K562 (cell line): ENCODE data around the gene SLC1A4. TPM values are rescaled to one million over a fixed set of nuclear protein-coding genes. Genes with fewer than 3 reads are reported as not detected.
A peak's percentile ranks its signal among the peaks of the same experiment; 100 is the strongest.

Source experiments
- ADNP ChIP-seq: fragments of 200-800 bp; sonication (Bioruptor generic); IDR thresholded peaks from 2 replicates; pipeline ENCODE4 v1.6.1; 2016; ENCODE audit warnings: missing genetic modification characterization, missing compliant biosample characterization
- ARID4B ChIP-seq: sonication (generic); formaldehyde crosslinking; IDR thresholded peaks from 2 replicates; pipeline ENCODE4 v1.8.0; 2022; ENCODE audit warnings: mild to moderate bottlenecking, missing genetic modification reagents
- BRD9 ChIP-seq: fragments of 450-650 bp; IDR thresholded peaks from 2 replicates; pipeline ENCODE4 v1.6.1; 2018; ENCODE audit warnings: low read depth; ENCODE audit not compliant: partially characterized antibody
- FOXM1 ChIP-seq, 2 experiments: fragments of 450-650 bp in 1 of 2; sonication (generic) in 1 of 2; formaldehyde crosslinking in 1 of 2; IDR thresholded peaks; 2 replicates each; pipeline versions ENCODE4 v1.6.1 to v1.9.0; 2017 to 2022; ENCODE audit warnings: low read depth in 2 of 2, mild to moderate bottlenecking in 2 of 2, missing genetic modification reagents in 1 of 2, moderate library complexity in 1 of 2
- HDAC3 ChIP-seq: fragments of 450-650 bp; IDR thresholded peaks from 2 replicates; pipeline ENCODE4 v1.6.1; 2018; ENCODE audit warnings: borderline replicate concordance, mild to moderate bottlenecking, moderate library complexity; ENCODE audit not compliant: partially characterized antibody
- HNRNPUL1 ChIP-seq: fragments of 200-400 bp; formaldehyde crosslinking; IDR thresholded peaks from 2 replicates; pipeline ENCODE4 v1.6.1; 2017; ENCODE audit warnings: low read length
- KDM1A ChIP-seq, 2 experiments: fragments of 450-650 bp; IDR thresholded peaks; 2 replicates each; pipeline ENCODE4 v1.6.1; 2016; ENCODE audit warnings: mild to moderate bottlenecking in 2 of 2
- KHSRP ChIP-seq: fragments of 450-650 bp; IDR thresholded peaks from 2 replicates; pipeline ENCODE4 v1.6.1; 2017
- NFE2L1 ChIP-seq: fragments of 450-650 bp; IDR thresholded peaks from 2 replicates; pipeline ENCODE4 v1.6.1; 2016; ENCODE audit warnings: missing genetic modification characterization, low read depth, mild to moderate bottlenecking, missing compliant biosample characterization, moderate library complexity, borderline replicate concordance
- NRF1 ChIP-seq, 2 experiments: fragments of 450-650 bp; IDR thresholded peaks in 1 of 2; conservative IDR thresholded peaks in 1 of 2; 2 replicates each; pipeline ENCODE4 v1.6.1; 2014; ENCODE audit warnings: mild to moderate bottlenecking in 2 of 2
- SNRNP70 ChIP-seq: fragments of 200-400 bp; formaldehyde crosslinking; optimal IDR thresholded peaks from 2 replicates; pipeline ENCODE3; 2017; ENCODE audit warnings: low read depth, low read length
- TBP ChIP-seq: optimal IDR thresholded peaks from 2 replicates; pipeline ENCODE3; 2011; ENCODE audit warnings: low read depth, low read length, improper control_type of control experiment
- TFAP4 ChIP-seq: sonication (generic); formaldehyde crosslinking; IDR thresholded peaks from 2 replicates; pipeline ENCODE4 v1.8.0; 2022; ENCODE audit warnings: missing genetic modification reagents, mild to moderate bottlenecking, moderate library complexity, borderline replicate concordance
- ZBTB8A ChIP-seq: fragments of 450-650 bp; IDR thresholded peaks from 2 replicates; pipeline ENCODE4 v1.6.1; 2018; ENCODE audit warnings: mild to moderate bottlenecking, moderate library complexity; ENCODE audit not compliant: partially characterized antibody
- ZBTB9 ChIP-seq: fragments of 450-650 bp; formaldehyde crosslinking; IDR thresholded peaks from 2 replicates; pipeline ENCODE4 v1.4.0; 2020; ENCODE audit warnings: mild to moderate bottlenecking, moderate library complexity
- ZNF175 ChIP-seq: fragments of 200-800 bp; sonication (Bioruptor generic); IDR thresholded peaks from 2 replicates; pipeline ENCODE4 v1.6.1; 2016; ENCODE audit warnings: low read depth, mild to moderate bottlenecking, missing genetic modification characterization, missing compliant biosample characterization
- ZNF644 ChIP-seq: fragments of 200-800 bp; sonication (Bioruptor generic); IDR thresholded peaks from 2 replicates; pipeline ENCODE4 v1.6.1; 2016; ENCODE audit warnings: low read depth, missing genetic modification characterization, missing compliant biosample characterization
- ZNF75A ChIP-seq: fragments of 450-650 bp; formaldehyde crosslinking; IDR thresholded peaks from 2 replicates; pipeline ENCODE4 v1.4.0; 2020; ENCODE audit warnings: mild to moderate bottlenecking
- polyA plus RNA-seq, 8 experiments: library from polyadenylated mRNA; depleted of rRNA in 4 of 8; stranded (reverse) in 5 of 8; unstranded in 3 of 8; fragments of >200 nt; fragmentation: Nextera tagmentation in 2 of 8; fragmentation: Illumina TruSeq in 1 of 8; extraction: Ambion mirVana in 2 of 8; extraction: Trizol in 1 of 8; gene quantifications; 2 replicates each; pipeline versions ENCODE4 v1.2.1 to v1.2.3, GENCODE V29; 2011 to 2014; ENCODE audit warnings: inconsistent platforms in 1 of 8, missing spikeins in 1 of 8
- total RNA-seq, 7 experiments: library from RNA; depleted of rRNA in 6 of 7; stranded (reverse); fragments of >200 nt in 6 of 7; fragmentation: Illumina TruSeq in 2 of 7; extraction: Trizol in 2 of 7; gene quantifications; 2 replicates each; pipeline versions ENCODE4 v1.2.1 to v1.2.3, GENCODE V29; 2011 to 2021; ENCODE audit warnings: low replicate concordance in 1 of 7
- TF ChIP-seq, protein P1 (sequence below): fragments of 450-650 bp; IDR thresholded peaks from 2 replicates; pipeline ENCODE4 v1.6.1; 2016; ENCODE audit warnings: antibody characterized with exemption

SLC1A4 gene
- total and polyA plus RNA-seq, 9 of the 15 experiments (the other 6 are each of a cell fraction or from before 2014, with no cell fraction given), result 4.4 to 24.0 (median 10.9) TPM

- TF ChIP-seq KHSRP, result no peak
- TF ChIP-seq FOXM1 (IDR thresholded peaks at IDR 0.05; ENCODE audit: low read depth), result no peak; the same call in 1 of the 2 replicates
- no peak for TF ChIP-seq FOXM1 (CRISPR knock-in tag; IDR thresholded peaks at IDR 0.05; ENCODE audit: low read depth)
- peak; percentile 75 for TF ChIP-seq BRD9
- TF ChIP-seq KDM1A (IDR thresholded peaks at IDR 0.05), result no peak; a peak in 1 of 4 replicates
- peak; percentile 62; the same call in 1 of the 2 replicates for TF ChIP-seq TFAP4 (CRISPR knock-in tag)
- TF ChIP-seq NRF1 (conservative IDR thresholded peaks at IDR 0.05 in 1 of 2, IDR thresholded peaks at IDR 0.05 in 1 of 2), result peak; percentile 24 to 42; a peak in 2 of 4 replicates
- no peak for TF ChIP-seq ARID4B (CRISPR knock-in tag)
- TF ChIP-seq NFE2L1, result no peak
- TF ChIP-seq HDAC3, result peak; percentile 48
- no peak for TF ChIP-seq ZBTB8A
- TF ChIP-seq ZNF175 (CRISPR knock-in tag), result no peak
- peak; percentile 38 for TF ChIP-seq TBP
- no peak for TF ChIP-seq SNRNP70
- no peak for TF ChIP-seq ZNF644 (tag)
- TF ChIP-seq ZNF75A (CRISPR knock-in tag), result no peak
- TF ChIP-seq, protein P1, sequence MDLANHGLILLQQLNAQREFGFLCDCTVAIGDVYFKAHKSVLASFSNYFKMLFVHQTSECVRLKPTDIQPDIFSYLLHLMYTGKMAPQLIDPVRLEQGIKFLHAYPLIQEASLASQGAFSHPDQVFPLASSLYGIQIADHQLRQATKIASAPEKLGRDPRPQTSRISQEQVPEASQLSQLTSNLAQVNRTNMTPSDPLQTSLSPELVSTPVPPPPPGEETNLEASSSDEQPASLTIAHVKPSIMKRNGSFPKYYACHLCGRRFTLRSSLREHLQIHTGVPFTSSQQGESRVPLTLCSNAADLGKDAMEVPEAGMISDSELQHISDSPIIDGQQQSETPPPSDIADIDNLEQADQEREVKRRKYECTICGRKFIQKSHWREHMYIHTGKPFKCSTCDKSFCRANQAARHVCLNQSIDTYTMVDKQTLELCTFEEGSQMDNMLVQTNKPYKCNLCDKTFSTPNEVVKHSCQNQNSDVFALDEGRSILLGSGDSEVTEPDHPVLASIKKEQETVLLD, result no peak; the same call in 1 of the 2 replicates
- no peak for TF ChIP-seq ZBTB9 (CRISPR knock-in tag)
- no peak for TF ChIP-seq HNRNPUL1
- TF ChIP-seq ADNP (tag), result 0 out of 2 replicates have a peak, but pooled peaks have one; percentile 47
Observed at GRCh38 chr2:65064728-65065552, 75.7 kb downstream of the SLC1A4 start (continued).
